Lower leg skin (tissue), 3 donors: ENCODE measurements around the gene STK4.

Experiments
- POLR2A ChIP-seq, 2 donors: fragments of 450-650 bp; IDR thresholded peaks; one replicate each; pipeline ENCODE4 v1.6.1; 2016 to 2017; ENCODE audit warnings: antibody characterized with exemption in 2 of 2, mild to moderate bottlenecking in 1 of 2, moderate library complexity in 1 of 2
- TF ChIP-seq, protein P1 (sequence below), 3 donors: fragments of 450-650 bp; IDR thresholded peaks; one replicate each; pipeline ENCODE4 v1.5.1; 2016; ENCODE audit warnings: antibody characterized with exemption in 3 of 3, mild to moderate bottlenecking in 3 of 3, moderate library complexity in 2 of 3

DNA sequence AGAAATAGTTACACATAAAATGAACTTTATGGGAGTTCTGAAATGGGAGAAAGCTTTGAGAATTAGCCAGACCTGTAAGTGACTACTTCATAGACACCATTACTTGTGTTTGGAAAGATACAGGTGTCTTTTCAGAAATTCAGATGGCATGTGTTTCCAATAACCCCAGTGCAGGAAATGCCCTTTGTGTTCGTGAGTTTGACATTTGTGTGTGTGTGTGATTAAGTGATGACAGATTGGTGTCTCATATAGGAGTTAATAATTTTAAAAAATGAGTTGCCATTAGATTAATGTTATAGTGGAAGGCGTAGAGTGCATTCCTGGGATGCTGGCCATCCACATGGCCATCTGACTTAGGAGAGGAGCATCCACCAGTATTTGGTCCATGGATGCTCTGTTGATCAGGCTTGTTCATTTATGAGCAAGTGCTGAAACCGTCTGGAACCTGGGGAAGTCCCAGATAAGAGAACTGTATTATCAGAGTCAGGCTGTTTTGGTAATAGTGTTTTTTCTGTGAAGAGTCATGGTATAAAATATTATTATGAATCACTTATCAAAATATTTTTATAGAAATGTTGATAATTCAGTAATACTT, 3.1 kb downstream of the STK4 start:
- TF ChIP-seq, protein P1, sequence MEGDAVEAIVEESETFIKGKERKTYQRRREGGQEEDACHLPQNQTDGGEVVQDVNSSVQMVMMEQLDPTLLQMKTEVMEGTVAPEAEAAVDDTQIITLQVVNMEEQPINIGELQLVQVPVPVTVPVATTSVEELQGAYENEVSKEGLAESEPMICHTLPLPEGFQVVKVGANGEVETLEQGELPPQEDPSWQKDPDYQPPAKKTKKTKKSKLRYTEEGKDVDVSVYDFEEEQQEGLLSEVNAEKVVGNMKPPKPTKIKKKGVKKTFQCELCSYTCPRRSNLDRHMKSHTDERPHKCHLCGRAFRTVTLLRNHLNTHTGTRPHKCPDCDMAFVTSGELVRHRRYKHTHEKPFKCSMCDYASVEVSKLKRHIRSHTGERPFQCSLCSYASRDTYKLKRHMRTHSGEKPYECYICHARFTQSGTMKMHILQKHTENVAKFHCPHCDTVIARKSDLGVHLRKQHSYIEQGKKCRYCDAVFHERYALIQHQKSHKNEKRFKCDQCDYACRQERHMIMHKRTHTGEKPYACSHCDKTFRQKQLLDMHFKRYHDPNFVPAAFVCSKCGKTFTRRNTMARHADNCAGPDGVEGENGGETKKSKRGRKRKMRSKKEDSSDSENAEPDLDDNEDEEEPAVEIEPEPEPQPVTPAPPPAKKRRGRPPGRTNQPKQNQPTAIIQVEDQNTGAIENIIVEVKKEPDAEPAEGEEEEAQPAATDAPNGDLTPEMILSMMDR (IDR thresholded peaks at IDR 0.05): no peak
- TF ChIP-seq POLR2A (IDR thresholded peaks at IDR 0.05): no peak
